CD4-positive, alpha-beta T cell treated with Interleukin-6 at 100 ng/mL for 8 hours (primary cell): ENCODE data around the gene AKT2.
"Not testable (repeated sequence)": the region's sequence is repeated elsewhere in the genome, so short reads cannot be mapped to it uniquely, and the experiment has no call there.

ENCODE experiments used
- DNase-seq: peaks from one replicate; pipeline ENCODE4 v3.0.0-alpha.2; 2020; ENCODE audit warnings: mixed read lengths, low spot score

AKT2 gene

GRCh38 chr19:40284501-40285352 lies at the start of gene AKT2:
Gene AKT2 (minus strand): TSS chr19:40285345. CDS start chr19:40265267, 20,078 bp downstream.
- peak; percentile 33 for DNase-seq

GRCh38 chr19:40333083-40333482 lies 47.9 kb upstream of the AKT2 start:
- DNase-seq = not testable (repeated sequence)

- no peak for DNase-seq
Measured at GRCh38 chr19:40332669-40333068, 47.5 kb upstream of the AKT2 start.

GRCh38 chr19:40331052-40331451 lies 45.9 kb upstream of the AKT2 start:
- no peak for DNase-seq

- DNase-seq = no peak
Measured at GRCh38 chr19:40326201-40326600, 41.1 kb upstream of the AKT2 start.

GRCh38 chr19:40323705-40324104 lies 38.6 kb upstream of the AKT2 start:
- no peak for DNase-seq

GRCh38 chr19:40322951-40323615 lies 37.9 kb upstream of the AKT2 start:
- DNase-seq = no peak

GRCh38 chr19:40322271-40322610 lies 37.1 kb upstream of the AKT2 start:
- no peak for DNase-seq

- DNase-seq = no peak
Measured at GRCh38 chr19:40321566-40322270, 36.6 kb upstream of the AKT2 start.

GRCh38 chr19:40321076-40321475 lies 35.9 kb upstream of the AKT2 start:
- DNase-seq = no peak

- no peak for DNase-seq
Measured at GRCh38 chr19:40320558-40320935, 35.4 kb upstream of the AKT2 start.

- no peak for DNase-seq
Measured at GRCh38 chr19:40317338-40317737, 32.2 kb upstream of the AKT2 start.

GRCh38 chr19:40315812-40316470 lies 30.8 kb upstream of the AKT2 start:
- no peak for DNase-seq

- no peak for DNase-seq
Measured at GRCh38 chr19:40314656-40315055, 29.5 kb upstream of the AKT2 start.

GRCh38 chr19:40313229-40313983 lies 28.3 kb upstream of the AKT2 start:
- no peak for DNase-seq

GRCh38 chr19:40312533-40312932 lies 27.4 kb upstream of the AKT2 start:
- DNase-seq = no peak

- DNase-seq = no peak
Measured at GRCh38 chr19:40309666-40310065, 24.5 kb upstream of the AKT2 start.

GRCh38 chr19:40305403-40305802 lies 20.3 kb upstream of the AKT2 start:
- peak; percentile 74 for DNase-seq

- DNase-seq = no peak
Measured at GRCh38 chr19:40304306-40304705, 19.2 kb upstream of the AKT2 start.

- DNase-seq = no peak
Measured at GRCh38 chr19:40303765-40304164, 18.6 kb upstream of the AKT2 start.

GRCh38 chr19:40302224-40303011 lies 17.3 kb upstream of the AKT2 start:
- no peak for DNase-seq
